IMR-90 (cell line): Measurements from ENCODE around the gene IGSF8.
A peak's percentile ranks its signal among the peaks of the same experiment; 100 is the strongest.

Source experiments
- BHLHE40 ChIP-seq: fragments of 150-350 bp; IDR thresholded peaks from 2 replicates; pipeline ENCODE4 v1.6.1; 2016; ENCODE audit warnings: mild to moderate bottlenecking, low read depth, low read length
- CHD1 ChIP-seq: IDR thresholded peaks from 2 replicates; pipeline ENCODE4 v1.6.1; 2012; ENCODE audit warnings: low read depth, low read length, improper control_type of control experiment
- CTCF ChIP-seq: conservative IDR thresholded peaks from 2 replicates; pipeline ENCODE4 v1.5.1; 2012; ENCODE audit warnings: mild to moderate bottlenecking, low read depth, low read length, improper control_type of control experiment
- FOS ChIP-seq: fragments of 150-350 bp; IDR thresholded peaks from 2 replicates; pipeline ENCODE4 v1.6.1; 2016; ENCODE audit warnings: low read depth, low read length
- POLR2A ChIP-seq: IDR thresholded peaks from 2 replicates; pipeline ENCODE4 v1.6.1; 2012; ENCODE audit warnings: mild to moderate bottlenecking, low read depth, low read length

- TF ChIP-seq CHD1 (no peak), FOS (no peak), CTCF (peak; percentile 57), POLR2A (no peak), BHLHE40 (no peak)
Observed at GRCh38 chr1:160078512-160079195, 19.8 kb downstream of the IGSF8 start.
